Ishikawa (cell line): ENCODE data around the gene COG3.

Source experiments
- CEBPB ChIP-seq: IDR thresholded peaks from 2 replicates; pipeline ENCODE4 v1.6.1; 2012
- CREB1 ChIP-seq: IDR thresholded peaks from 2 replicates; pipeline ENCODE4 v1.6.1; 2012; ENCODE audit warnings: low read depth
- EGR1 ChIP-seq: IDR thresholded peaks from 2 replicates; pipeline ENCODE4 v1.6.1; 2012
- EP300 ChIP-seq: IDR thresholded peaks from 2 replicates; pipeline ENCODE4 v1.6.1; 2012; ENCODE audit warnings: borderline replicate concordance
- FOXM1 ChIP-seq: IDR thresholded peaks from 2 replicates; pipeline ENCODE4 v1.6.1; 2012; ENCODE audit warnings: low read depth, borderline replicate concordance
- NFIC ChIP-seq: IDR thresholded peaks from 2 replicates; pipeline ENCODE4 v1.6.1; 2012
- RAD21 ChIP-seq: IDR thresholded peaks from 2 replicates; pipeline ENCODE4 v1.6.1; 2012; ENCODE audit warnings: low read depth
- TAF1 ChIP-seq: IDR thresholded peaks from 2 replicates; pipeline ENCODE4 v1.6.1; 2012; ENCODE audit warnings: low read depth, mild to moderate bottlenecking
- TEAD4 ChIP-seq: IDR thresholded peaks from 2 replicates; pipeline ENCODE4 v1.6.1; 2012
- USF1 ChIP-seq: IDR thresholded peaks from 2 replicates; pipeline ENCODE4 v1.6.1; 2012
- YY1 ChIP-seq: IDR thresholded peaks from 2 replicates; pipeline ENCODE4 v1.6.1; 2012; ENCODE audit warnings: low read depth
- ZBTB7A ChIP-seq: IDR thresholded peaks from 2 replicates; pipeline ENCODE4 v1.6.1; 2012; ENCODE audit warnings: low read depth
- TF ChIP-seq, protein P1 (sequence below): IDR thresholded peaks from 2 replicates; pipeline ENCODE4 v1.6.1; 2012; ENCODE audit warnings: low read depth, mild to moderate bottlenecking
- TF ChIP-seq, protein P2 (sequence below): IDR thresholded peaks from 2 replicates; pipeline ENCODE4 v1.6.1; 2012

GRCh38 chr13:45554604-45555109 lies 89.9 kb downstream of the COG3 start:
- TF ChIP-seq EP300 (no peak), RAD21 (no peak), ZBTB7A (no peak), EGR1 (no peak), YY1 (no peak), FOXM1 (no peak), NFIC (no peak), CEBPB (no peak), TAF1 (no peak), CREB1 (no peak), USF1 (no peak), TEAD4 (no peak)
- TF ChIP-seq, protein P1, sequence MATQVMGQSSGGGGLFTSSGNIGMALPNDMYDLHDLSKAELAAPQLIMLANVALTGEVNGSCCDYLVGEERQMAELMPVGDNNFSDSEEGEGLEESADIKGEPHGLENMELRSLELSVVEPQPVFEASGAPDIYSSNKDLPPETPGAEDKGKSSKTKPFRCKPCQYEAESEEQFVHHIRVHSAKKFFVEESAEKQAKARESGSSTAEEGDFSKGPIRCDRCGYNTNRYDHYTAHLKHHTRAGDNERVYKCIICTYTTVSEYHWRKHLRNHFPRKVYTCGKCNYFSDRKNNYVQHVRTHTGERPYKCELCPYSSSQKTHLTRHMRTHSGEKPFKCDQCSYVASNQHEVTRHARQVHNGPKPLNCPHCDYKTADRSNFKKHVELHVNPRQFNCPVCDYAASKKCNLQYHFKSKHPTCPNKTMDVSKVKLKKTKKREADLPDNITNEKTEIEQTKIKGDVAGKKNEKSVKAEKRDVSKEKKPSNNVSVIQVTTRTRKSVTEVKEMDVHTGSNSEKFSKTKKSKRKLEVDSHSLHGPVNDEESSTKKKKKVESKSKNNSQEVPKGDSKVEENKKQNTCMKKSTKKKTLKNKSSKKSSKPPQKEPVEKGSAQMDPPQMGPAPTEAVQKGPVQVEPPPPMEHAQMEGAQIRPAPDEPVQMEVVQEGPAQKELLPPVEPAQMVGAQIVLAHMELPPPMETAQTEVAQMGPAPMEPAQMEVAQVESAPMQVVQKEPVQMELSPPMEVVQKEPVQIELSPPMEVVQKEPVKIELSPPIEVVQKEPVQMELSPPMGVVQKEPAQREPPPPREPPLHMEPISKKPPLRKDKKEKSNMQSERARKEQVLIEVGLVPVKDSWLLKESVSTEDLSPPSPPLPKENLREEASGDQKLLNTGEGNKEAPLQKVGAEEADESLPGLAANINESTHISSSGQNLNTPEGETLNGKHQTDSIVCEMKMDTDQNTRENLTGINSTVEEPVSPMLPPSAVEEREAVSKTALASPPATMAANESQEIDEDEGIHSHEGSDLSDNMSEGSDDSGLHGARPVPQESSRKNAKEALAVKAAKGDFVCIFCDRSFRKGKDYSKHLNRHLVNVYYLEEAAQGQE, result no peak
- TF ChIP-seq, protein P2, sequence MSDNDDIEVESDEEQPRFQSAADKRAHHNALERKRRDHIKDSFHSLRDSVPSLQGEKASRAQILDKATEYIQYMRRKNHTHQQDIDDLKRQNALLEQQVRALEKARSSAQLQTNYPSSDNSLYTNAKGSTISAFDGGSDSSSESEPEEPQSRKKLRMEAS, result no peak
